Esophagus squamous epithelium (tissue), 4 donors: ENCODE data around the gene FNDC3B.

Experiments
- POLR2A ChIP-seq, 4 donors: fragments of 450-650 bp; IDR thresholded peaks; one replicate each; pipeline ENCODE4 v1.6.1; 2017; ENCODE audit warnings: antibody characterized with exemption in 4 of 4, mild to moderate bottlenecking in 4 of 4, moderate library complexity in 3 of 4
- TF ChIP-seq, protein P1 (sequence below), 6 experiments: fragments of 450-650 bp in 4 of 6; fragments of 200-600 bp in 2 of 6; sonication (generic) in 2 of 6; IDR thresholded peaks; one replicate each; pipeline ENCODE4 v1.5.1; 2016 to 2019; ENCODE audit warnings: antibody characterized with exemption in 6 of 6, mild to moderate bottlenecking in 4 of 6, moderate library complexity in 4 of 6

GRCh38 chr3:172239218-172239790 is 199.9 kb downstream of the FNDC3B start:
- no peak for TF ChIP-seq POLR2A (IDR thresholded peaks at IDR 0.05)
- TF ChIP-seq, protein P1, sequence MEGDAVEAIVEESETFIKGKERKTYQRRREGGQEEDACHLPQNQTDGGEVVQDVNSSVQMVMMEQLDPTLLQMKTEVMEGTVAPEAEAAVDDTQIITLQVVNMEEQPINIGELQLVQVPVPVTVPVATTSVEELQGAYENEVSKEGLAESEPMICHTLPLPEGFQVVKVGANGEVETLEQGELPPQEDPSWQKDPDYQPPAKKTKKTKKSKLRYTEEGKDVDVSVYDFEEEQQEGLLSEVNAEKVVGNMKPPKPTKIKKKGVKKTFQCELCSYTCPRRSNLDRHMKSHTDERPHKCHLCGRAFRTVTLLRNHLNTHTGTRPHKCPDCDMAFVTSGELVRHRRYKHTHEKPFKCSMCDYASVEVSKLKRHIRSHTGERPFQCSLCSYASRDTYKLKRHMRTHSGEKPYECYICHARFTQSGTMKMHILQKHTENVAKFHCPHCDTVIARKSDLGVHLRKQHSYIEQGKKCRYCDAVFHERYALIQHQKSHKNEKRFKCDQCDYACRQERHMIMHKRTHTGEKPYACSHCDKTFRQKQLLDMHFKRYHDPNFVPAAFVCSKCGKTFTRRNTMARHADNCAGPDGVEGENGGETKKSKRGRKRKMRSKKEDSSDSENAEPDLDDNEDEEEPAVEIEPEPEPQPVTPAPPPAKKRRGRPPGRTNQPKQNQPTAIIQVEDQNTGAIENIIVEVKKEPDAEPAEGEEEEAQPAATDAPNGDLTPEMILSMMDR (IDR thresholded peaks at IDR 0.05), result no peak
